ENCODE results near the gene RACK1.

Gene RACK1

GRCh38 chr5:181243018-181243563 lies 615 bp downstream of the RACK1 start:
- DNase-seq = no peak
- TF ChIP-seq GATA1 (IDR thresholded peaks at IDR 0.05; ENCODE audit: low read depth, low read length) = no peak
- no peak for TF ChIP-seq POLR2A (IDR thresholded peaks at IDR 0.05; ENCODE audit: low read length)

GRCh38 chr5:181242031-181242451 lies 1.7 kb downstream of the RACK1 start:
- no peak for DNase-seq
- TF ChIP-seq GATA1 (IDR thresholded peaks at IDR 0.05; ENCODE audit: low read depth, low read length) = no peak
- no peak for TF ChIP-seq POLR2A (IDR thresholded peaks at IDR 0.05; ENCODE audit: low read length)

GRCh38 chr5:181241393-181241975 lies 2.2 kb downstream of the RACK1 start:
- TF ChIP-seq POLR2A (IDR thresholded peaks at IDR 0.05; ENCODE audit: low read length) = peak; percentile 38
- TF ChIP-seq GATA1 (IDR thresholded peaks at IDR 0.05; ENCODE audit: low read depth, low read length) = no peak
- DNase-seq = no peak

- TF ChIP-seq POLR2A (IDR thresholded peaks at IDR 0.05; ENCODE audit: low read length) (no peak), GATA1 (IDR thresholded peaks at IDR 0.05; ENCODE audit: low read depth, low read length) (no peak)
- DNase-seq = no peak
Measured at GRCh38 chr5:181239062-181239663, 4.5 kb downstream of the RACK1 start.

- TF ChIP-seq POLR2A (IDR thresholded peaks at IDR 0.05; ENCODE audit: low read length) (no peak), GATA1 (IDR thresholded peaks at IDR 0.05; ENCODE audit: low read depth, low read length) (no peak)
- DNase-seq = no peak
Measured at GRCh38 chr5:181237729-181238385, 5.8 kb downstream of the RACK1 start.

GRCh38 chr5:181236954-181237641 lies 6.6 kb downstream of the RACK1 start:
- no peak for DNase-seq
- TF ChIP-seq GATA1 (IDR thresholded peaks at IDR 0.05; ENCODE audit: low read depth, low read length) (no peak), POLR2A (IDR thresholded peaks at IDR 0.05; ENCODE audit: low read length) (no peak)

GRCh38 chr5:181236471-181236870 lies 7.2 kb downstream of the RACK1 start:
- DNase-seq = no peak
- TF ChIP-seq GATA1 (IDR thresholded peaks at IDR 0.05; ENCODE audit: low read depth, low read length) = no peak
- TF ChIP-seq POLR2A (IDR thresholded peaks at IDR 0.05; ENCODE audit: low read length) = no peak

DNA sequence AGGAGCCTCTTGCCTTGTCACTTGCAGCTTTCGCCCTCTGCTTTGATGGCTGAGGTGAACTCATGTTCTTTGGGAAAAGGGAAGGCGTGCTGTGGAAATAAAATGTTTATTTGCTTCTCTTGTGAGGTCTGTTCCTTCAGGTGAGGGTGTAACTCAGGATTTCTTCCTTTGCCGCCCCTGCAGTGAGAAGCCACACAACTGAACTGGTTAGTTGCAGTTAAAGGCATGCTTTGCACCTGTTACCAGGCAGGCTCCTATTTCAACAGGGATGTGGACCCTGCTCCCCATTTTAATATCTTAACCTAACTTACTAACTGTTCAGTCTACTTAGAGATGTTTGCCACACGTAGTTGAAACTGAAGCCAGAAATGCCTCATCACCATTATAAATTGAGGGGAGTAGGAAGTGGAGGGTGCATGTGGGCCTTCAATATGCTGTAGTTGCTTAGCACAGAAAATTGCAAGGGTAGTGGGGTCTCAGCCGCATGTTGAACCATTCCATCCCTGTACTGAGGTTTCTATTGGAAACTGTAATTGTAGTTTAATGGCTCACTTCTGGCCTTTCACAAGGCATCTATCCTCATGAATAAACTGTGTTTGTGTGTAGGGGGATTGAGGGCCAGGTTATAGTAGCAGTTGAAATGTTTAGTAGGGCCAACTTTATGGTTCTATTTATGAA lies 7.9 kb downstream of the RACK1 start:
- no peak for DNase-seq
- no peak for TF ChIP-seq GATA1 (IDR thresholded peaks at IDR 0.05; ENCODE audit: low read depth, low read length)
- peak; percentile 39 for TF ChIP-seq POLR2A (IDR thresholded peaks at IDR 0.05; ENCODE audit: low read length)

- DNase-seq = no peak
- TF ChIP-seq POLR2A (IDR thresholded peaks at IDR 0.05; ENCODE audit: low read length) (no peak), GATA1 (IDR thresholded peaks at IDR 0.05; ENCODE audit: low read depth, low read length) (no peak)
Measured at GRCh38 chr5:181235323-181235688, 8.4 kb downstream of the RACK1 start.

DNA sequence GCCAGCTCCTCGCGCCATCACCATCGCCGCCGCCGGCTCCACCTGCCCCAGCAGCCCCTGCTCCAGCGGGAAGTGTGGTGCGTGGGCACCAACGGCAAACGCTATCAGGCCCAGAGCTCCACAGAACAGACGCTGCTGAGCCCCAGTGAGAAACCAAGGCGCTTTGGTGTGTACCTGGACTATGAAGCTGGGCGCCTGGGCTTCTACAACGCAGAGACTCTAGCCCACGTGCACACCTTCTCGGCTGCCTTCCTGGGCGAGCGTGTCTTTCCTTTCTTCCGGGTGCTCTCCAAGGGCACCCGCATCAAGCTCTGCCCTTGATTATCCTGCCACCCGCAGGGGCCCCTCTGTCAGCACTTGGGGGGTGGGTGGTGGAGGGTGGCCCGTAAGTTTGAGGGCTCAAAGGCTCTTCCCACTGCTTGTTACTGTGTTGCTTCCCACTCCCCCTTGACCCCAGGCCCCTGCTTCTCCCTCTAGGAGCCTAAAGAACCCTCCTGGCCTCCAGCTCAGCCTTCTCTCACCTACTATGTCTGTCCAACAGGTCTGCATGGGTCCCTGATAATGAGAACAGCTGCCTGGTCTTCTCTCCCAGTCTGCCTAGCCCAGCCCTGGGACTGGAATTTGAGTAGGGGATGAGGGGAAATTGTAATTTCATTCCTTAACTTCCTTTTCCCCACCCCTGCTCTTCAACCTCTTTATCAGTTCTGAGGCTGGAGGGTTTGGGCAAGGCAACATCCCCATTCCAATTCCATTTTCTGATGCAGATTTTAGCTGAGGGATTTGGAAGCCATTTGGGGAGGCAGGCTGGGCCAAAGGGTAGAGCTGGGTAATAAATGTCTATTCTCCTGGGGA lies 9.0 kb downstream of the RACK1 start:
- no peak for TF ChIP-seq GATA1 (IDR thresholded peaks at IDR 0.05; ENCODE audit: low read depth, low read length)
- peak; percentile 19 for TF ChIP-seq POLR2A (IDR thresholded peaks at IDR 0.05; ENCODE audit: low read length)
- DNase-seq = no peak

- no peak for DNase-seq
- TF ChIP-seq POLR2A (IDR thresholded peaks at IDR 0.05; ENCODE audit: low read length) (no peak), GATA1 (IDR thresholded peaks at IDR 0.05; ENCODE audit: low read depth, low read length) (no peak)
Measured at GRCh38 chr5:181233801-181234454, 9.8 kb downstream of the RACK1 start.

DNA sequence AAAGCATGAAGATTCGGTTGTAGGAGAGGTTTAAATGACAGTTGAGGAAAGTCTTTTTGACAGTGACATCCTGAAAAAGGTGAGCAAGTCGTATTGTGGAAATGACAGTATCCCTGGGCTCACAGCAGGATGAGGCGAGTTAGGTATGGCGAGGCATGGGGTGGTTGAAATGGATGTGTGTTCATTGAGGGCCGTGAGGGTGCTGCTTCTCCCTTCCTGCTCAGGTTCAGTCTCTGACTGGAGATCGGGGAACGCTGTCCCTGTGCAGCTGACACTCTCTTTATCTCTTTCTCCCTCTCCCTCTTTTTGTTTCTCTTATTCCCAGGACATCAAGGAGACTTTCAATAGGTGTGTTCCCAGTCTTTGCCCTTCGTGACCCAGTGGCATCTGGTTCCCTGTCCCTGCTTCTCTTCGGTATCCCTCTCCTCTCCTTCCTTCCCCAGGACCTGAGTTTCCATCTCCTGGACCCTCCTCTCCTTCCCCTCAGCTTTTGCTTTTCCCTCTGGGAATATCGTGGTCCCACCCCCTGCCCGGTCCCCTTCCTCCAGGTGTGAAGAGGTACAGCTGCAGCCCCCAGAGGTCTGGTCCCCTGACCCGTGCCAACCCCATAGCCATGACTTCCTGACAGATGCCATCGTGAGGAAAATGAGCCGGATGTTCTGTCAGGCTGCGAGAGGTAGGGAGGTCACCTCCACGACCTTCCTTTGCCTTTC lies 10.5 kb downstream of the RACK1 start:
- TF ChIP-seq POLR2A (IDR thresholded peaks at IDR 0.05; ENCODE audit: low read length) (no peak), GATA1 (IDR thresholded peaks at IDR 0.05; ENCODE audit: low read depth, low read length) (no peak)
- no peak for DNase-seq
